Measurements from ENCODE around the gene PTPRA. TPM values are rescaled to one million over a fixed set of nuclear protein-coding genes. Genes with fewer than 3 reads are reported as not detected.
"Not testable (repeated sequence)": the region's sequence is repeated elsewhere in the genome, so short reads cannot be mapped to it uniquely, and the experiment has no call there.

The PTPRA gene
- total RNA-seq, 6 experiments from 2014 or later = 15.7 to 22.1 (median 18.6) TPM

DNA sequence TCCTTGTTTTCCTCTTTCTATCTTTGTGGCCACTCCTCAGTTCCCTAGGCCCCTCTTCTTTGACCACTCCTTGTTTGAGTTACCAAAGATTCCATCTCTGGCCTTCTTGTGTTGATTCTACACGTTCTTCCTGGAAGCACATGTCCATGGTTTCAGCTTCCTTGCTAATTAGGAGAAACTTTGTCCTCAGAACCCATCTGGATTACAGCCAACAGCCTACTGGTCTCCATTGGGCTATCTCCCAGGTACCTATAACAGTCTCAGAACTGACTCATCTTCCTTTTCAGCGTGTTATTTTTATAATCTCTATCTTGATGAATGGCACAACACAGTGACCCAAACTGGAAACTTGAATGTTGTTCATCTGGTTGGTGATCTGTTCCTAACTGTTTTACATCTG lies 17.5 kb downstream of the PTPRA start:
- Histone ChIP-seq H3K9me3 (no peaks in the 10 kb centered on the region), H3K27ac (no peak overlapping the region), H3K4me3 (no peak overlapping the region), H3K4me1 (no peaks in the 10 kb centered on the region), H3K27me3 (no peaks in the 10 kb centered on the region), H3K36me3 (no peaks in the 10 kb centered on the region)
- DNase-seq = no peak
- no peak for TF ChIP-seq POLR2A (IDR thresholded peaks at IDR 0.05)
- TF ChIP-seq, protein P1, sequence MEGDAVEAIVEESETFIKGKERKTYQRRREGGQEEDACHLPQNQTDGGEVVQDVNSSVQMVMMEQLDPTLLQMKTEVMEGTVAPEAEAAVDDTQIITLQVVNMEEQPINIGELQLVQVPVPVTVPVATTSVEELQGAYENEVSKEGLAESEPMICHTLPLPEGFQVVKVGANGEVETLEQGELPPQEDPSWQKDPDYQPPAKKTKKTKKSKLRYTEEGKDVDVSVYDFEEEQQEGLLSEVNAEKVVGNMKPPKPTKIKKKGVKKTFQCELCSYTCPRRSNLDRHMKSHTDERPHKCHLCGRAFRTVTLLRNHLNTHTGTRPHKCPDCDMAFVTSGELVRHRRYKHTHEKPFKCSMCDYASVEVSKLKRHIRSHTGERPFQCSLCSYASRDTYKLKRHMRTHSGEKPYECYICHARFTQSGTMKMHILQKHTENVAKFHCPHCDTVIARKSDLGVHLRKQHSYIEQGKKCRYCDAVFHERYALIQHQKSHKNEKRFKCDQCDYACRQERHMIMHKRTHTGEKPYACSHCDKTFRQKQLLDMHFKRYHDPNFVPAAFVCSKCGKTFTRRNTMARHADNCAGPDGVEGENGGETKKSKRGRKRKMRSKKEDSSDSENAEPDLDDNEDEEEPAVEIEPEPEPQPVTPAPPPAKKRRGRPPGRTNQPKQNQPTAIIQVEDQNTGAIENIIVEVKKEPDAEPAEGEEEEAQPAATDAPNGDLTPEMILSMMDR (IDR thresholded peaks at IDR 0.05) = no peak
- 47% methylated on average over 2 of the region's 2 CpGs for WGBS (ENCODE audit: insufficient coverage, low coverage, low lambda C conversion rate, missing lambda C conversion rate)
- no peak for ATAC-seq
- intact Hi-C loops (cut with DNase I) = no loop called here

DNA sequence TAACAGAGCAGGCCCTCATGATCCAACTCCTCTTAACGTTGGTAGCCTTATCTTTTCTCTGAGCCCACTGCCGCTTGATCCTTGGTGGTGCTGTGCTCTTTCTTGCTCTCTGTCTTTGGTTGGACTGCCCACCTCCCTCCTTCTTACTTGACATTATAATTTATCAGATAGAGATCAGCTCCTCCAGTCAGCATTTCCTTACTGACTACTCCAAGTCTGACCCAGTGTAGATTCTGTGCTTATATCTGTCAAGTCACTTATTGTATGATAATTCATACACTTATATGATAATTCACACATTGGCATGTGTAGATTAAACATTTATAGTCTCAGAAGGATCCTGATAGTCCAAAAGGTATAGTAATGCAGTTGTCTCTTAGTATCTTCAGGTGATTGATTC lies 18.1 kb downstream of the PTPRA start:
- TF ChIP-seq POLR2A (IDR thresholded peaks at IDR 0.05) = no peak
- TF ChIP-seq, protein P1 (IDR thresholded peaks at IDR 0.05) = no peak
- H3K4me1 ChIP-seq = no peaks in the 10 kb centered on the region
- ATAC-seq = no peak
- H3K9me3 ChIP-seq = no peaks in the 10 kb centered on the region
- no peak overlapping the region for H3K4me3 ChIP-seq
- H3K27ac ChIP-seq = no peak overlapping the region
- WGBS (ENCODE audit: insufficient coverage, low coverage, low lambda C conversion rate, missing lambda C conversion rate) = 89% methylated on average over 2 of the region's 2 CpGs
- intact Hi-C loops (cut with DNase I) = no loop called here
- no peak for DNase-seq
- H3K36me3 ChIP-seq = no peaks in the 10 kb centered on the region
- no peaks in the 10 kb centered on the region for H3K27me3 ChIP-seq

DNA sequence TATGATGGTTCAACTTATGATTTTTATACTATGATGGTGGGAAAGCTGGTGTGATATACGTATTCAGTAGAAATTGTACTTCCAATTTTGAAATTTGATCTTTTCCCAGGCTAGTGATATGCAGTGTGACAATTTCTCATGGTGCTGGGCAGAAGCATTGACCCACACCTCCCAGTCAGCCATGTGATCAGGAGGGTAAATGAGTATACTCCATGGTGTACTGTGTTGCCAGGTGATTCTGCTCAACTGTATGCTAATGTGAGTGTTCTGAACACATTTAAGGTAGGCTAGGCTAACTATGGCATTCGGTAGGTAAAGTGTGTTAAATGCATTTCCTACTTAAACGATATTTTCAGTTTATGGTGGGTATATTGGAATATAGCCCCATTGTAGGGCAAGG lies 19.1 kb downstream of the PTPRA start:
- ATAC-seq (no peak), DNase-seq (no peak)
- intact Hi-C loops (cut with DNase I) = no loop called here
- Histone ChIP-seq H3K4me3 (no peak overlapping the region), H3K9me3 (no peaks in the 10 kb centered on the region), H3K27ac (no peak overlapping the region), H3K4me1 (no peaks in the 10 kb centered on the region), H3K27me3 (no peaks in the 10 kb centered on the region), H3K36me3 (no peaks in the 10 kb centered on the region)
- 83% methylated on average over 3 of the region's 3 CpGs for WGBS (ENCODE audit: insufficient coverage, low coverage, low lambda C conversion rate, missing lambda C conversion rate)
- no peak for TF ChIP-seq POLR2A (IDR thresholded peaks at IDR 0.05)
- TF ChIP-seq, protein P1 (IDR thresholded peaks at IDR 0.05) = no peak

DNA sequence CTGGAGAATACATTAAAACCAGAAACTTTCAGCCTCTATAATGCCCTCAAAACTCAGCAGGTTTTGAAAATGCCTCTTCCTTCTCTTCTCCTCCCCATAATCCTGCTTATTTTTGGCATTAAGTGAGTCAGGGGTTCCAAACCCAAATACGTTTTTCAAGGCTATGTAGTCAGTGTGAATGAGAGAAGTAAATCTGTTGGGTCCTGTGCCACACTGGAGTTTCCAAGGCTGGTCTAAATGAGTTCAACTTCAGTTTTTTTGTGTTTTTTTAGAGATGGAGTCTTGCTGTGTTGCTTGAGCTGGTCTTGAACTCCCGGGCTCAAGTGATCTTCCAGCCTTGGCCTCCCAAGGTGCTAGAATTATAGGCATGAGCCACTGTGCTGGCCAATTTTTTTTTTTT lies 20.9 kb downstream of the PTPRA start:
- ATAC-seq (no peak), DNase-seq (no peak)
- Histone ChIP-seq H3K9me3 (no peaks in the 10 kb centered on the region), H3K27me3 (no peaks in the 10 kb centered on the region), H3K4me1 (no peaks in the 10 kb centered on the region), H3K27ac (no peak overlapping the region), H3K36me3 (no peaks in the 10 kb centered on the region), H3K4me3 (no peak overlapping the region)
- TF ChIP-seq, protein P1 (IDR thresholded peaks at IDR 0.05) = no peak
- no peak for TF ChIP-seq POLR2A (IDR thresholded peaks at IDR 0.05)
- 76% methylated on average over 2 of the region's 2 CpGs for WGBS (ENCODE audit: insufficient coverage, low coverage, low lambda C conversion rate, missing lambda C conversion rate)
- intact Hi-C loops (cut with DNase I) = no loop called here

DNA sequence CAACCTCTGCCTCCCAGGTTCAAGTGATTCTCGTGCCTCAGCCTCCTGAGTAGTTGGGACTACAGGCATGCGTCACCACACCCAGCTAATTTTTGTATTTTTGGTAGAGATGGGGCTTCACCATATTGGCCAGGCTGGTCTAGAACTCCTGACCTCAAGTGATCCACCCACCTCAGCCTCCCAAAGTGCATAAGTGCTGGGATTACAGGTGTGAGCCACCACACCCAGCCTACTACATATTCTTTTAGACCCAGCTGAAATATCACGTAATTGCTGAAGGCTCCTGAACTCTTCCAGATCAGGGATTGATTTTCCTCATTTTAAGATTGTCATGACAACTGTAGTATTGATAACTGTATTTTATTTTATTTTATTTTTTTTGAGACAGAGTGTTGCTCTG lies 21.9 kb downstream of the PTPRA start:
- H3K9me3 ChIP-seq; H3K4me1 ChIP-seq; H3K36me3 ChIP-seq; H3K27ac ChIP-seq; ATAC-seq; H3K27me3 ChIP-seq; H3K4me3 ChIP-seq; intact Hi-C loops (cut with DNase I); DNase-seq: not testable (repeated sequence)
- WGBS (ENCODE audit: insufficient coverage, low coverage, low lambda C conversion rate, missing lambda C conversion rate) = 95% methylated on average over 2 of the region's 3 CpGs

All from right lobe of liver (tissue), 6 donors.